B cell (primary cell): ENCODE data around the gene EIF2AK2. TPM values are rescaled to one million over a fixed set of nuclear protein-coding genes. Genes with fewer than 3 reads are reported as not detected.

Experiments
- ATAC-seq: fragments of 200-7000 bp; cut with Tn5 transposase; one replicate; pipeline ENCODE4 v1.10.0; 2021; ENCODE audit warnings: low read depth, mild to moderate bottlenecking, moderate number of reproducible peaks, moderate library complexity
- CTCF ChIA-PET: fragments of 350-600 bp; sonication (Branson Sonifier 250); formaldehyde crosslinking; loops from one replicate; lab custom pipeline; 2021; ENCODE audit warnings: antibody characterized with exemption, inconsistent platforms; lab: Charles Lee
- POLR2A ChIA-PET: fragments of 350-600 bp; sonication (Branson Sonifier 250); formaldehyde crosslinking; loops from one replicate; lab custom pipeline; 2021; ENCODE audit warnings: antibody characterized with exemption; lab: Charles Lee
- DNase-seq: peaks from one replicate; pipeline ENCODE4 v3.0.0; 2013
- H2AFZ ChIP-seq: 2 replicates; pipeline ENCODE4 v1.6.1; 2012; ENCODE audit warnings: mild to moderate bottlenecking, low read depth, low read length; ENCODE audit not compliant: insufficient read depth, poor library complexity, severe bottlenecking
- H3K27ac ChIP-seq, 2 donors: 1 replicate in 1 of 2; 2 replicates in 1 of 2; pipeline ENCODE4 v1.5.1; 2012 to 2013; ENCODE audit warnings: low read length in 2 of 2, mild to moderate bottlenecking in 2 of 2, moderate library complexity in 1 of 2
- H3K27me3 ChIP-seq, 4 experiments: fragments of 200-600 bp in 1 of 4; sonication (generic) in 1 of 4; replicated peaks in 1 of 4; 1 replicate in 2 of 4; 2 replicates in 2 of 4; pipeline versions ENCODE4 v1.6.1 to v1.7.0; 2013 to 2016; ENCODE audit warnings: low read length in 3 of 4, mild to moderate bottlenecking in 2 of 4, mixed read lengths in 1 of 4, moderate library complexity in 1 of 4; ENCODE audit not compliant: insufficient read depth in 4 of 4, control insufficient read depth in 3 of 4; ENCODE audit errors: control extremely low read depth in 1 of 4
- H3K36me3 ChIP-seq, 2 experiments: replicated peaks in 1 of 2; 1 replicate in 1 of 2; 2 replicates in 1 of 2; pipeline versions ENCODE4 v1.6.1 to v1.7.1; 2013; ENCODE audit warnings: low read length in 1 of 2; ENCODE audit not compliant: insufficient read depth in 2 of 2, control insufficient read depth in 1 of 2; ENCODE audit errors: control extremely low read depth in 1 of 2, extremely low read depth in 1 of 2
- H3K4me1 ChIP-seq, 2 donors: fragments of 200-600 bp in 1 of 2; sonication (generic) in 1 of 2; 1 replicate in 1 of 2; 2 replicates in 1 of 2; pipeline versions ENCODE4 v1.5.1 to v1.6.1; 2013 to 2017; ENCODE audit warnings: low read length in 2 of 2; ENCODE audit not compliant: control insufficient read depth in 2 of 2, insufficient read depth in 2 of 2
- H3K4me2 ChIP-seq: replicated peaks from 2 replicates; pipeline ENCODE3; 2012; ENCODE audit warnings: mild to moderate bottlenecking, low read depth, low read length; ENCODE audit not compliant: poor library complexity, severe bottlenecking
- H3K4me3 ChIP-seq, 5 experiments: fragments of 200-600 bp in 1 of 5; sonication (generic) in 1 of 5; 1 replicate in 3 of 5; 2 replicates in 2 of 5; pipeline versions ENCODE4 v1.5.1 to v1.7.0; 2011 to 2016; ENCODE audit warnings: low read length in 4 of 5, mild to moderate bottlenecking in 4 of 5, low read depth in 2 of 5, control low read depth in 1 of 5, moderate library complexity in 1 of 5; ENCODE audit not compliant: insufficient read depth in 1 of 5; ENCODE audit errors: control extremely low read depth in 1 of 5, extremely low read depth in 1 of 5
- H3K79me2 ChIP-seq: fragments of 200-600 bp; sonication (generic); one replicate; pipeline ENCODE4 v1.6.0; 2016; ENCODE audit warnings: low read length; ENCODE audit not compliant: control insufficient read depth, insufficient read depth
- H3K9ac ChIP-seq: fragments of 200-600 bp; sonication (generic); 2 replicates; pipeline ENCODE4 v1.6.1; 2017; ENCODE audit warnings: mild to moderate bottlenecking, low read length, moderate library complexity
- H3K9me3 ChIP-seq, 3 donors: one replicate each; pipeline versions ENCODE4 v1.6.1 to v1.7.1; 2013; ENCODE audit warnings: low read length in 2 of 3; ENCODE audit not compliant: control insufficient read depth in 2 of 3, insufficient read depth in 1 of 3; ENCODE audit errors: control extremely low read depth in 1 of 3
- H4K20me1 ChIP-seq: 2 replicates; pipeline ENCODE4 v1.6.0; 2012; ENCODE audit warnings: mild to moderate bottlenecking, low read length; ENCODE audit not compliant: insufficient read depth, control insufficient read depth, poor library complexity, severe bottlenecking
- H3K27ac Mint-ChIP-seq: one replicate; pipeline ENCODE4 v1.8.0; 2021; ENCODE audit warnings: mixed read lengths
- H3K27me3 Mint-ChIP-seq: one replicate; pipeline ENCODE4 v1.8.0; 2021; ENCODE audit warnings: mixed read lengths
- H3K4me1 Mint-ChIP-seq: one replicate; pipeline ENCODE4 v1.8.0; 2021; ENCODE audit warnings: mixed read lengths
- H3K4me3 Mint-ChIP-seq: one replicate; pipeline ENCODE4 v1.8.0; 2021; ENCODE audit warnings: mixed read lengths
- H3K9me3 Mint-ChIP-seq: one replicate; pipeline ENCODE4 v1.8.0; 2022; ENCODE audit warnings: mixed read lengths; ENCODE audit not compliant: insufficient read depth
- EZH2 ChIP-seq: IDR thresholded peaks from 2 replicates; pipeline ENCODE4 v1.6.1; 2012; ENCODE audit warnings: borderline replicate concordance, low read depth, mild to moderate bottlenecking, moderate library complexity, low read length; ENCODE audit not compliant: insufficient read depth, poor library complexity, severe bottlenecking
- WGBS: methylation state at CpG from one replicate; pipeline ENCODE4 v1.1.5; 2013; ENCODE audit warnings: missing lambda C conversion rate; ENCODE audit not compliant: insufficient coverage; 5-methylcytosine and 5-hydroxymethylcytosine counted together
- intact Hi-C: fragments of 100-400 bp; cut with micrococcal nuclease; formaldehyde crosslinking; loops from one replicate; pipeline ENCODE4 v1.10.0; 2022
- polyA plus RNA-seq: library from polyadenylated mRNA; depleted of rRNA; stranded (reverse); fragments of >200 nt; gene quantifications from 2 replicates; pipeline ENCODE4 v1.2.3, GENCODE V29; 2012
- total RNA-seq, 2 donors: library from RNA; stranded (reverse); fragments of 120-200 nt in 1 of 2; gene quantifications; 1 replicate in 1 of 2; 2 replicates in 1 of 2; pipeline versions ENCODE4 v1.2.3 to v1.2.4, GENCODE V29; 2013 to 2022
- TF ChIP-seq, protein P1 (sequence below): fragments of 200-600 bp; IDR thresholded peaks from one replicate; pipeline ENCODE4 v1.8.0; 2022; ENCODE audit warnings: antibody characterized with exemption, mild to moderate bottlenecking

EIF2AK2 gene
- total and polyA plus RNA-seq, 2 donors (not counting 1 experiment from before 2014, with no cell fraction given) = 6.5 to 36.9 TPM

- H3K36me3 ChIP-seq = peaks cover 10 to 32% of the 10 kb centered on the region in 2 experiments
- DNase-seq (no peak), ATAC-seq (no peak)
- no peak overlapping the region for H3K27ac Mint-ChIP-seq
- peaks cover 50% of the 10 kb centered on the region for H3K79me2 ChIP-seq
- peaks cover 61% of the 10 kb centered on the region for H3K4me1 Mint-ChIP-seq
- H4K20me1 ChIP-seq = no peaks in the 10 kb centered on the region
- H3K9me3 ChIP-seq = no peaks in the 10 kb centered on the region
- H3K4me3 ChIP-seq = peak overlapping the region; percentile 75 to 93 (median 89)
- peak overlapping the region; percentile 73 for H3K4me2 ChIP-seq
- no peaks in the 10 kb centered on the region for H3K27me3 Mint-ChIP-seq
- WGBS = 0% methylated on average over 7 of the region's 10 CpGs
- peak overlapping the region; percentile 69 to 91 for H3K27ac ChIP-seq
- peaks cover 66 to 75% of the 10 kb centered on the region in 2 donors for H3K4me1 ChIP-seq
- CTCF ChIA-PET = no interaction called here
- H3K4me3 Mint-ChIP-seq = no peak overlapping the region
- POLR2A ChIA-PET = interaction anchor here (1.2 kb wide), 1 partner anchor 72 kb away, joined by 4 read pairs; the partner anchor contains the start of gene EIF2AK2
- no peaks in the 10 kb centered on the region for H3K9me3 Mint-ChIP-seq
- H3K9ac ChIP-seq = peak overlapping the region; percentile 69
- TF ChIP-seq, protein P1, sequence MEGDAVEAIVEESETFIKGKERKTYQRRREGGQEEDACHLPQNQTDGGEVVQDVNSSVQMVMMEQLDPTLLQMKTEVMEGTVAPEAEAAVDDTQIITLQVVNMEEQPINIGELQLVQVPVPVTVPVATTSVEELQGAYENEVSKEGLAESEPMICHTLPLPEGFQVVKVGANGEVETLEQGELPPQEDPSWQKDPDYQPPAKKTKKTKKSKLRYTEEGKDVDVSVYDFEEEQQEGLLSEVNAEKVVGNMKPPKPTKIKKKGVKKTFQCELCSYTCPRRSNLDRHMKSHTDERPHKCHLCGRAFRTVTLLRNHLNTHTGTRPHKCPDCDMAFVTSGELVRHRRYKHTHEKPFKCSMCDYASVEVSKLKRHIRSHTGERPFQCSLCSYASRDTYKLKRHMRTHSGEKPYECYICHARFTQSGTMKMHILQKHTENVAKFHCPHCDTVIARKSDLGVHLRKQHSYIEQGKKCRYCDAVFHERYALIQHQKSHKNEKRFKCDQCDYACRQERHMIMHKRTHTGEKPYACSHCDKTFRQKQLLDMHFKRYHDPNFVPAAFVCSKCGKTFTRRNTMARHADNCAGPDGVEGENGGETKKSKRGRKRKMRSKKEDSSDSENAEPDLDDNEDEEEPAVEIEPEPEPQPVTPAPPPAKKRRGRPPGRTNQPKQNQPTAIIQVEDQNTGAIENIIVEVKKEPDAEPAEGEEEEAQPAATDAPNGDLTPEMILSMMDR = no peak
- TF ChIP-seq EZH2 = no peak
- H3K27me3 ChIP-seq = no peaks in the 10 kb centered on the region
- peak overlapping the region; percentile 72 for H2AFZ ChIP-seq
- intact Hi-C loops = loop anchor here (1.0 to 5.0 kb wide), 7 partner anchors 72 to 308 kb away; partner anchors contain the start of genes CEBPZ, CEBPZOS, EIF2AK2 and NDUFAF7
These were observed 72.0 kb downstream of the EIF2AK2 start for GRCh38 chr2:37084797-37085196.
